ENCODE measurements around the gene LHFPL3.
"Not testable (repeated sequence)": the region's sequence is repeated elsewhere in the genome, so short reads cannot be mapped to it uniquely, and the experiment has no call there.

Gene LHFPL3

GRCh38 chr7:104551226-104551625 is 222.8 kb downstream of the LHFPL3 start:
- no peaks in the 10 kb centered on the region for H3K27me3 ChIP-seq
- no peaks in the 10 kb centered on the region for H3K9me3 ChIP-seq
- no peak overlapping the region for H3K27ac ChIP-seq
- H3K4me3 ChIP-seq = no peak overlapping the region
- no peaks in the 10 kb centered on the region for H3K4me1 ChIP-seq
- DNase-seq = no peak
- no peak for TF ChIP-seq CTCF (IDR thresholded peaks at IDR 0.05)
- no peaks in the 10 kb centered on the region for H3K36me3 ChIP-seq
- intact Hi-C loops (cut with DNase I; ENCODE audit: low total_unique reads) = no loop called here

DNA sequence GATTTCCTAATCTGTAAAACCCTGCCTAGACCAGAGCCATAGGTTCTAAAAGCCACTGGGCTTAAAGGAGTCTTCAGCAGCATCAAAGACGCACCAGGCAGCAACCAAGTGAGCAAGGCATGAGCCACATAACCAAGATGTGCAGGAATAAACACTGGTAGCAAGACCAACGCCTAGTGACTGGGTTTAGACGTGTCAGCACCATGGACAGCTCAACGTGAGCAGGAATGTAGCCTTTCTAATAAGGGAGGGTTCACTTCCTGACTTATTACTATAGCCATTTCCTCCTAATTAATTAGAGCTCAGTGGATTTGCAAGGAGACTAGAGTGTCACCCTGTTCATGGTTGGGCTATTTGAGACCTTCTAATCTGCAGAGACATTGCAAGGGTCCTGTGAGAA is 223.7 kb downstream of the LHFPL3 start:
- peak in 1 of 2 donors; percentile 32 for DNase-seq
- no peaks in the 10 kb centered on the region for H3K36me3 ChIP-seq
- no peaks in the 10 kb centered on the region for H3K9me3 ChIP-seq
- H3K27ac ChIP-seq = no peak overlapping the region
- no peaks in the 10 kb centered on the region for H3K27me3 ChIP-seq
- intact Hi-C loops (cut with DNase I; ENCODE audit: low total_unique reads) = no loop called here
- TF ChIP-seq CTCF (IDR thresholded peaks at IDR 0.05) = no peak
- no peaks in the 10 kb centered on the region for H3K4me1 ChIP-seq
- H3K4me3 ChIP-seq = no peak overlapping the region

GRCh38 chr7:104553074-104553473 is 224.7 kb downstream of the LHFPL3 start:
- intact Hi-C loops (cut with DNase I; ENCODE audit: low total_unique reads) = no loop called here
- DNase-seq = no peak

DNA sequence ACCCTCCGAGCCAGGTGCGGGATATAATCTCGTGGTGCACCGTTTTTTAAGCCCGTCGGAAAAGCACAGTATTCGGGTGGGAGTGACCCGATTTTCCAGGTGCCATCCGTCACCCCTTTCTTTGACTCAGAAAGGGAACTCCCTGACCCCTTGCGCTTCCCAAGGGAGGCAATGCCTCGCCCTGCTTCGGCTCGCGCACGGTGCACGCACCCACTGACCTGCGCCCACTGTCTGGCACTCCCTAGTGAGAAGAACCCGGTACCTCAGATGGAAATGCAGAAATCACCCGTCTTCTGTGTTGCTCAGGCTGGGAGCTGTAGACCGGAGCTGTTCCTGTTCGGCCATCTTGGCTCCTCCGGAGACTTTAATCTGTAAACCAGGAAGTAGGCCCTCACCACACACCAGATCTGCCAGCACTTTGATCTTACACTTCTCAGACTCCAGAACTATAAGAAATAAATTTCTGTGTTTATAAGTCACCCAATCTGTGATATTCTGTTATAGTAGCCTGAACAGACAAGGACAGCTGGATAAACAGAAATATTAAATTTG is 235.0 kb downstream of the LHFPL3 start:
- intact Hi-C loops (cut with DNase I; ENCODE audit: low total_unique reads); H3K27ac ChIP-seq: not testable (repeated sequence)

More at GRCh38 chr7:104553074-104553473, 224.7 kb downstream of the LHFPL3 start:
- Histone ChIP-seq H3K27me3 (no peaks in the 10 kb centered on the region), H3K9me3 (no peaks in the 10 kb centered on the region), H3K4me3 (no peak overlapping the region), H3K27ac (no peak overlapping the region), H3K36me3 (no peaks in the 10 kb centered on the region), H3K4me1 (no peaks in the 10 kb centered on the region)
- no peak for TF ChIP-seq CTCF (IDR thresholded peaks at IDR 0.05)

DNA sequence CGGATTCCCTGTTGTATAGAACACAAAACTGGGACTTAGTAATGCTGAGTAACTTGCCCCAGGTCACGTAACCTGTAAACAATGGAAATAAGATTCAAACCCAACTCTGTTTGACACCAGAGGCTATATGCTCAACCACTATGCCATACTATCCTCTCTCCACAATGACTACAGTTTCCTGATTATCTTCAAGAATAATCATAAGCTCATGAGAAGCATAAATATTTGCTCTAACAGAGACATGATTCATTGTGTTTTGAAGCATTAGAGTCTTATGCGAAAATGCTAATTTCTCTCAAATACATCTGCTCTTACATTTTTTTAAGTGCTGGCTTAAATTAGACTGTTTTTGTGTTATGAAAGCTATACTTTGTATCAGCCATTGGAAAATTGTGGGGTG is 241.3 kb downstream of the LHFPL3 start:
- DNase-seq = no peak
- no peaks in the 10 kb centered on the region for H3K4me1 ChIP-seq
- H3K9me3 ChIP-seq = no peaks in the 10 kb centered on the region
- H3K4me3 ChIP-seq = no peak overlapping the region
- H3K27ac ChIP-seq = no peak overlapping the region
- intact Hi-C loops (cut with DNase I; ENCODE audit: low total_unique reads) = no loop called here
- no peak for TF ChIP-seq CTCF (IDR thresholded peaks at IDR 0.05)
- H3K36me3 ChIP-seq = no peaks in the 10 kb centered on the region
- H3K27me3 ChIP-seq = no peaks in the 10 kb centered on the region

More for the DNA sequence above, 235.0 kb downstream of the LHFPL3 start:
- not testable (repeated sequence) for H3K27me3 ChIP-seq, H3K4me1 ChIP-seq, H3K9me3 ChIP-seq, H3K4me3 ChIP-seq, H3K36me3 ChIP-seq, DNase-seq

DNA sequence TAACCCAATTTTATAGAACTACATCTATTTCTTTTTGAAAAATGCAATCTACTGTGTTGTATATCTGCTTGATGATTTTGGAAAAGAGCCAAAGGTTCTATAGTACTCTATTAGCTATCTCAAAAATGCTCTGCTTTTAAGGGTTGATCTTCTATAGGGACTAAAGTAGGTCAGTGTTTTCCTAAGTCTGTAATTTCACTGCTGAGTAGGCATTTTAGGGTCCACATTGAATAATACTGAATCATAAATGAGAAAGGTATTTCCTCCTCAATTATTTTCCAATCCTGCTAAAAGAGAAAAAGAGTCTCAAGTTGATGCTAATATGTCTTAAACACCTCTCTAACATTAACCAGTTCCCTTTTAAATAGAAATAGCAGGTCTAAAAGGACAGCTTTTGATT is 244.2 kb downstream of the LHFPL3 start:
- intact Hi-C loops (cut with DNase I; ENCODE audit: low total_unique reads) = no loop called here
- Histone ChIP-seq H3K4me3 (no peak overlapping the region), H3K27ac (no peak overlapping the region), H3K4me1 (no peaks in the 10 kb centered on the region), H3K27me3 (no peaks in the 10 kb centered on the region), H3K36me3 (no peaks in the 10 kb centered on the region), H3K9me3 (no peaks in the 10 kb centered on the region)
- TF ChIP-seq CTCF (IDR thresholded peaks at IDR 0.05) = no peak
- DNase-seq = no peak

Data from tibial artery (tissue), 4 donors.